HepG2 (cell line): ENCODE results near the gene CALHM5. TPM values are rescaled to one million over a fixed set of nuclear protein-coding genes. Genes with fewer than 3 reads are reported as not detected.
A peak's percentile ranks its signal among the peaks of the same experiment; 100 is the strongest.

ENCODE experiments used
- ATAC-seq: fragments of 200-7000 bp; cut with Tn5 transposase; 3 replicates; pipeline ENCODE4 v1.9.1; 2020; ENCODE audit warnings: mild to moderate bottlenecking, moderate library complexity
- BruUV-seq: library from RNA; stranded (reverse); fragments of 400-500 nt; replicated peaks from 2 replicates; lab custom pipeline; 2021; lab: Mats Ljungman, UMichigan
- CTCF ChIA-PET: fragments of 300-600 bp; formaldehyde crosslinking; extraction: SDS; loops from one replicate; lab custom pipeline; 2021; ENCODE audit warnings: low total read pairs, inconsistent platforms, low intra/inter-chr PET ratio; lab: Yijun Ruan, JAX
- POLR2A ChIA-PET: fragments of 350-600 bp; sonication (Branson Sonifier 250); formaldehyde crosslinking; loops from one replicate; lab custom pipeline; 2020; ENCODE audit warnings: antibody characterized with exemption, inconsistent platforms; lab: Yijun Ruan, JAX
- DNase-seq: peaks from one replicate; pipeline ENCODE4 v3.0.0-alpha.2; 2015; ENCODE audit warnings: low spot score
- FAIRE-seq: peaks from 3 replicates; lab custom pipeline; 2011; peaks lifted over from hg19 to GRCh38; lab: Jason Lieb, UNC
- H2AFZ ChIP-seq: one replicate; pipeline ENCODE4 v1.6.1; 2011; ENCODE audit warnings: low read length, inconsistent platforms
- H3K27ac ChIP-seq: fragments of 300-600 bp; 3 replicates; pipeline ENCODE4 v1.8.0; 2011; ENCODE audit warnings: mixed run types, mild to moderate bottlenecking, mixed read lengths, low read length, inconsistent platforms; ENCODE audit not compliant: insufficient read depth; ENCODE audit errors: extremely low read length
- H3K27me3 ChIP-seq, 2 experiments: fragments of 200-600 bp in 1 of 2; 2 replicates in 1 of 2; 3 replicates in 1 of 2; pipeline versions ENCODE4 v1.6.0 to v1.8.0; 2011; ENCODE audit warnings: low read length in 2 of 2, mild to moderate bottlenecking in 2 of 2, moderate library complexity in 2 of 2, inconsistent platforms in 1 of 2; ENCODE audit not compliant: insufficient read depth in 2 of 2, control insufficient read depth in 1 of 2
- H3K36me3 ChIP-seq, 2 experiments: fragments of 200-600 bp in 1 of 2; replicated peaks in 1 of 2; 2 replicates in 1 of 2; 3 replicates in 1 of 2; pipeline versions ENCODE4 v1.5.1 to v1.8.0; 2011; ENCODE audit warnings: low read length in 2 of 2, inconsistent platforms in 1 of 2; ENCODE audit not compliant: insufficient read depth in 2 of 2, control insufficient read depth in 1 of 2
- H3K4me1 ChIP-seq: 2 replicates; pipeline ENCODE4 v1.5.1; 2012; ENCODE audit warnings: low read length, inconsistent platforms; ENCODE audit not compliant: insufficient read depth
- H3K4me2 ChIP-seq: 2 replicates; pipeline ENCODE4 v1.6.0; 2011; ENCODE audit warnings: low read depth, low read length, inconsistent platforms
- H3K4me3 ChIP-seq, 3 experiments: fragments of 200-600 bp in 1 of 3; sonication (generic), shearing (Covaris generic) in 1 of 3; replicated peaks in 1 of 3; 2 replicates each; pipeline ENCODE4 v1.5.1; 2011 to 2016; ENCODE audit warnings: low read length in 3 of 3, inconsistent platforms in 2 of 3, low read depth in 2 of 3, mild to moderate bottlenecking in 2 of 3, control low read depth in 1 of 3, mixed read lengths in 1 of 3; ENCODE audit not compliant: insufficient read depth in 1 of 3
- H3K79me2 ChIP-seq: one replicate; pipeline ENCODE4 v1.6.1; 2011; ENCODE audit warnings: low read length, inconsistent platforms; ENCODE audit not compliant: insufficient read depth
- H3K9ac ChIP-seq: 2 replicates; pipeline ENCODE4 v1.6.0; 2011; ENCODE audit warnings: mild to moderate bottlenecking, low read depth, low read length, inconsistent platforms; ENCODE audit not compliant: insufficient read depth
- H3K9me3 ChIP-seq: 2 replicates; pipeline ENCODE4 v1.5.1; 2012; ENCODE audit warnings: mild to moderate bottlenecking, low read length
- H4K20me1 ChIP-seq: 2 replicates; pipeline ENCODE4 v1.6.0; 2011; ENCODE audit warnings: inconsistent platforms, mild to moderate bottlenecking, low read length, moderate library complexity; ENCODE audit not compliant: insufficient read depth
- CTCF ChIP-seq: sonication (generic); formaldehyde crosslinking; IDR thresholded peaks from 2 replicates; pipeline ENCODE4 v1.5.0; 2020; ENCODE audit warnings: mild to moderate bottlenecking, missing genetic modification reagents, moderate library complexity
- FOXO1 ChIP-seq: sonication (generic); formaldehyde crosslinking; IDR thresholded peaks from 2 replicates; pipeline ENCODE4 v1.4.0; 2020; ENCODE audit warnings: missing genetic modification reagents
- HDAC1 ChIP-seq: sonication (generic); formaldehyde crosslinking; IDR thresholded peaks from 2 replicates; pipeline ENCODE4 v1.5.1; 2020; ENCODE audit warnings: mild to moderate bottlenecking, missing genetic modification reagents
- HNRNPH1 ChIP-seq: fragments of 200-400 bp; formaldehyde crosslinking; optimal IDR thresholded peaks from 2 replicates; pipeline ENCODE3; 2017; ENCODE audit warnings: mild to moderate bottlenecking, low read depth, low read length
- JDP2 ChIP-seq: sonication (generic); formaldehyde crosslinking; IDR thresholded peaks from 2 replicates; pipeline ENCODE4 v1.8.1; 2022; ENCODE audit warnings: missing genetic modification reagents, borderline replicate concordance
- RAD21 ChIP-seq: fragments of 450-650 bp; formaldehyde crosslinking; IDR thresholded peaks from 2 replicates; pipeline ENCODE4 v1.5.0; 2020; ENCODE audit warnings: mild to moderate bottlenecking
- SMC3 ChIP-seq: IDR thresholded peaks from 2 replicates; pipeline ENCODE4 v1.6.1; 2011; ENCODE audit warnings: low read length, improper control_type of control experiment
- TCF12 ChIP-seq, 2 experiments: fragments of 450-650 bp in 1 of 2; sonication (generic) in 1 of 2; formaldehyde crosslinking in 1 of 2; IDR thresholded peaks; 2 replicates each; pipeline versions ENCODE4 v1.6.1 to v1.8.0; 2017 to 2022; ENCODE audit warnings: antibody characterized with exemption in 1 of 2, mild to moderate bottlenecking in 1 of 2, missing genetic modification reagents in 1 of 2, moderate library complexity in 1 of 2
- XRCC5 ChIP-seq: fragments of 200-400 bp; formaldehyde crosslinking; optimal IDR thresholded peaks from 2 replicates; pipeline ENCODE3; 2017; ENCODE audit warnings: mild to moderate bottlenecking, low read length
- ZHX2 ChIP-seq, 2 experiments: sonication (generic) in 1 of 2; formaldehyde crosslinking in 1 of 2; IDR thresholded peaks; 2 replicates each; pipeline versions ENCODE4 v1.6.1 to v1.9.0; 2014 to 2022; ENCODE audit warnings: antibody characterized with exemption in 1 of 2, borderline replicate concordance in 1 of 2, inconsistent platforms in 1 of 2, low read depth in 1 of 2, missing genetic modification reagents in 1 of 2
- ZNF121 ChIP-seq: sonication (generic); formaldehyde crosslinking; IDR thresholded peaks from 2 replicates; pipeline ENCODE4 v1.5.0; 2020; ENCODE audit warnings: mild to moderate bottlenecking, missing genetic modification reagents
- WGBS: methylation state at CpG from one replicate; pipeline ENCODE4 v1.1.6; 2017; ENCODE audit warnings: low lambda C conversion rate; 5-methylcytosine and 5-hydroxymethylcytosine counted together
- in situ Hi-C: cut with HindIII; loops from 2 replicates; pipeline ENCODE4 v1.10.0; 2017; ENCODE audit warnings: low pct_unique_long_range_greater_than_20kb; ENCODE audit not compliant: extremely low pct_ligation_motif_present
- intact Hi-C: fragments of 100-400 bp; cut with micrococcal nuclease; formaldehyde crosslinking; loops from one replicate; pipeline ENCODE4 v1.10.0; 2022; ENCODE audit not compliant: unreplicated experiment
- polyA plus RNA-seq, 8 experiments: library from polyadenylated mRNA; depleted of rRNA in 3 of 8; stranded (reverse) in 7 of 8; unstranded in 1 of 8; fragments of >200 nt; fragmentation: Illumina TruSeq in 4 of 8; extraction: Trizol in 4 of 8; gene quantifications; 2 replicates each; pipeline versions ENCODE4 v1.2.1 to v1.2.3, GENCODE V29; 2011 to 2016; ENCODE audit warnings: low read depth in 4 of 8, missing spikeins in 1 of 8, mixed read lengths in 1 of 8; ENCODE audit not compliant: insufficient read depth in 1 of 8
- total RNA-seq, 5 experiments: library from RNA; depleted of rRNA; stranded (reverse); fragments of >200 nt; fragmentation: Illumina TruSeq; extraction: Trizol; gene quantifications; 2 replicates each; pipeline ENCODE4 v1.2.3, GENCODE V29; 2016; ENCODE audit warnings: low read depth in 1 of 5
- TF ChIP-seq, protein P1 (sequence below): sonication (generic); formaldehyde crosslinking; IDR thresholded peaks from 2 replicates; pipeline ENCODE4 v1.9.0; 2021; ENCODE audit warnings: missing genetic modification reagents, mild to moderate bottlenecking, borderline replicate concordance

CALHM5 gene
- total and polyA plus RNA-seq, 2 of the 13 experiments (the other 11 are each of a cell fraction or from before 2014, with no cell fraction given) = not detected

- peaks cover 15% of the 10 kb centered on the region for H3K4me1 ChIP-seq
- H3K27ac ChIP-seq = no peak overlapping the region
- H2AFZ ChIP-seq = peak overlapping the region; percentile 32
- intact Hi-C loops (loop anchor here (1.0 to 10.0 kb wide), 5 partner anchors 88 to 315 kb away; no protein-coding TSS in a partner anchor), in situ Hi-C loops (loop anchor here (10.0 kb wide), 1 partner anchor 247 kb away; no protein-coding TSS in a partner anchor)
- POLR2A ChIA-PET = interaction anchor here (1.9 kb wide), 1 partner anchor 39 kb away, joined by 6 read pairs; the partner anchor contains the start of gene RWDD1
- FAIRE-seq (peak; percentile 21), DNase-seq (peak; percentile 66), ATAC-seq (peak; percentile 83)
- CTCF ChIA-PET = interaction anchor here (0.7 to 2.4 kb wide), 5 partner anchors 21 to 314 kb away, joined by 3 to 21 read pairs (median 13); partner anchors contain the start of gene CALHM5
- H3K36me3 ChIP-seq = no peaks in the 10 kb centered on the region
- BruUV-seq = no TSS peak
- WGBS = 57% methylated on average over 12 of the region's 12 CpGs
- H4K20me1 ChIP-seq = no peaks in the 10 kb centered on the region
- no peak overlapping the region for H3K4me3 ChIP-seq
- H3K79me2 ChIP-seq = no peaks in the 10 kb centered on the region
- no peak overlapping the region for H3K4me2 ChIP-seq
- H3K9me3 ChIP-seq = no peaks in the 10 kb centered on the region
- H3K9ac ChIP-seq = no peak overlapping the region
- peaks cover 0 to 13% of the 10 kb centered on the region in 2 experiments; a peak in 3 of 5 replicates for H3K27me3 ChIP-seq
- peak; percentile 52; the same call in 1 of the 2 replicates for TF ChIP-seq RAD21
- no peak for TF ChIP-seq TCF12 (IDR thresholded peaks at IDR 0.05)
- TF ChIP-seq TCF12 (CRISPR knock-in tag; IDR thresholded peaks at IDR 0.05) = no peak
- TF ChIP-seq XRCC5 = no peak
- TF ChIP-seq CTCF (CRISPR knock-in tag) = peak; percentile 73
- no peak for TF ChIP-seq FOXO1
- no peak for TF ChIP-seq HDAC1 (CRISPR knock-in tag)
- no peak for TF ChIP-seq HNRNPH1
- TF ChIP-seq, protein P1, sequence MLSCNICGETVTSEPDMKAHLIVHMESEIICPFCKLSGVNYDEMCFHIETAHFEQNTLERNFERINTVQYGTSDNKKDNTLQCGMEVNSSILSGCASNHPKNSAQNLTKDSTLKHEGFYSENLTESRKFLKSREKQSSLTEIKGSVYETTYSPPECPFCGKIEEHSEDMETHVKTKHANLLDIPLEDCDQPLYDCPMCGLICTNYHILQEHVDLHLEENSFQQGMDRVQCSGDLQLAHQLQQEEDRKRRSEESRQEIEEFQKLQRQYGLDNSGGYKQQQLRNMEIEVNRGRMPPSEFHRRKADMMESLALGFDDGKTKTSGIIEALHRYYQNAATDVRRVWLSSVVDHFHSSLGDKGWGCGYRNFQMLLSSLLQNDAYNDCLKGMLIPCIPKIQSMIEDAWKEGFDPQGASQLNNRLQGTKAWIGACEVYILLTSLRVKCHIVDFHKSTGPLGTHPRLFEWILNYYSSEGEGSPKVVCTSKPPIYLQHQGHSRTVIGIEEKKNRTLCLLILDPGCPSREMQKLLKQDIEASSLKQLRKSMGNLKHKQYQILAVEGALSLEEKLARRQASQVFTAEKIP = no peak
- TF ChIP-seq JDP2 = no peak
- peak; percentile 72 for TF ChIP-seq SMC3
- TF ChIP-seq ZHX2 (IDR thresholded peaks at IDR 0.05; ENCODE audit: low read depth) = no peak
- no peak for TF ChIP-seq ZHX2 (CRISPR knock-in tag; IDR thresholded peaks at IDR 0.05; ENCODE audit: borderline replicate concordance)
- 0 out of 2 replicates have a peak, but pooled peaks have one; percentile 26 for TF ChIP-seq ZNF121
Observed at GRCh38 chr6:116531675-116532570, 20.5 kb downstream of the CALHM5 start.
